GM23338 (cell line): ENCODE data around the gene KIF4A.

ENCODE experiments used
- CTCF ChIP-seq, 2 experiments: fragments of 200-600 bp in 1 of 2; sonication (generic) in 1 of 2; conservative IDR thresholded peaks; 2 replicates each; pipeline versions ENCODE4 v1.5.1 to v1.6.1; 2016 to 2017; ENCODE audit warnings: antibody characterized with exemption in 2 of 2, low read depth in 2 of 2, mild to moderate bottlenecking in 2 of 2, moderate library complexity in 1 of 2
- EZH2phosphoT487 ChIP-seq: fragments of 200-600 bp; sonication (generic); IDR thresholded peaks from one replicate; pipeline ENCODE4 v1.8.1; 2018; ENCODE audit warnings: antibody characterized with exemption; ENCODE audit not compliant: unreplicated experiment
- STAT1 ChIP-seq: IDR thresholded peaks from one replicate; pipeline ENCODE4 v1.6.1; 2016; ENCODE audit warnings: antibody characterized with exemption; ENCODE audit not compliant: unreplicated experiment

GRCh38 chrX:70410921-70411320, 121.0 kb downstream of the KIF4A start:
- no peak for TF ChIP-seq EZH2phosphoT487
- no peak for TF ChIP-seq CTCF (conservative IDR thresholded peaks at IDR 0.05; ENCODE audit: low read depth in 2 of 2)
- TF ChIP-seq STAT1, result no peak
